KMS-11 (cell line): ENCODE measurements around the gene HLF.

Source experiments
- H2AFZ ChIP-seq: fragments of 200-600 bp; sonication (generic); 2 replicates; pipeline ENCODE4 v1.6.1; 2016; ENCODE audit warnings: antibody characterized with exemption, mixed run types, low read depth
- H3K27ac ChIP-seq: fragments of 200-600 bp; sonication (generic); 2 replicates; pipeline ENCODE4 v1.6.1; 2016; ENCODE audit warnings: mild to moderate bottlenecking, mixed run types
- H3K27me3 ChIP-seq: fragments of 200-600 bp; sonication (generic); 2 replicates; pipeline ENCODE4 v1.6.1; 2017; ENCODE audit warnings: mild to moderate bottlenecking, low read depth, mixed run types, moderate library complexity; ENCODE audit not compliant: insufficient read depth
- H3K36me3 ChIP-seq: fragments of 200-600 bp; sonication (generic); 2 replicates; pipeline ENCODE4 v1.6.1; 2017; ENCODE audit warnings: mild to moderate bottlenecking, mixed run types; ENCODE audit not compliant: insufficient read depth
- H3K4me1 ChIP-seq: fragments of 200-600 bp; sonication (generic); 2 replicates; pipeline ENCODE4 v1.6.1; 2016; ENCODE audit warnings: mild to moderate bottlenecking, low read depth, mixed run types; ENCODE audit not compliant: poor library complexity, severe bottlenecking
- H3K4me2 ChIP-seq: fragments of 200-600 bp; sonication (generic); 2 replicates; pipeline ENCODE4 v1.7.0; 2016; ENCODE audit warnings: mild to moderate bottlenecking, mixed run types
- H3K4me3 ChIP-seq: fragments of 200-600 bp; sonication (generic); IDR thresholded peaks from 2 replicates; pipeline ENCODE4 v1.6.1; 2017; ENCODE audit warnings: low read depth, low read length, mixed read lengths; ENCODE audit not compliant: insufficient read depth
- H3K79me2 ChIP-seq: fragments of 200-600 bp; sonication (generic); 2 replicates; pipeline ENCODE4 v1.6.1; 2016; ENCODE audit warnings: low read depth, mixed run types; ENCODE audit not compliant: insufficient read depth
- H3K9ac ChIP-seq: fragments of 200-600 bp; sonication (generic); 2 replicates; pipeline ENCODE4 v1.6.1; 2016; ENCODE audit warnings: mild to moderate bottlenecking, mixed run types
- H4K20me1 ChIP-seq: fragments of 200-600 bp; sonication (generic); 2 replicates; pipeline ENCODE4 v1.6.1; 2016; ENCODE audit warnings: mild to moderate bottlenecking, mixed run types; ENCODE audit not compliant: insufficient read depth
- TF ChIP-seq, protein P1 (sequence below): fragments of 200-600 bp; sonication (generic); conservative IDR thresholded peaks from 2 replicates; pipeline ENCODE4 v1.6.1; 2017; ENCODE audit warnings: low read depth, mild to moderate bottlenecking, antibody characterized with exemption, low read length, moderate library complexity, mixed read lengths

Gene HLF

GRCh38 chr17:55351226-55351625 lies 86.5 kb downstream of the HLF start:
- Histone ChIP-seq H4K20me1 (no peaks in the 10 kb centered on the region), H3K27ac (no peak overlapping the region), H3K4me1 (no peaks in the 10 kb centered on the region), H3K36me3 (no peaks in the 10 kb centered on the region), H3K4me2 (no peak overlapping the region), H3K9ac (no peak overlapping the region), H2AFZ (no peak overlapping the region), H3K27me3 (no peaks in the 10 kb centered on the region), H3K79me2 (no peaks in the 10 kb centered on the region), H3K4me3 (no peak overlapping the region)
- TF ChIP-seq, protein P1, sequence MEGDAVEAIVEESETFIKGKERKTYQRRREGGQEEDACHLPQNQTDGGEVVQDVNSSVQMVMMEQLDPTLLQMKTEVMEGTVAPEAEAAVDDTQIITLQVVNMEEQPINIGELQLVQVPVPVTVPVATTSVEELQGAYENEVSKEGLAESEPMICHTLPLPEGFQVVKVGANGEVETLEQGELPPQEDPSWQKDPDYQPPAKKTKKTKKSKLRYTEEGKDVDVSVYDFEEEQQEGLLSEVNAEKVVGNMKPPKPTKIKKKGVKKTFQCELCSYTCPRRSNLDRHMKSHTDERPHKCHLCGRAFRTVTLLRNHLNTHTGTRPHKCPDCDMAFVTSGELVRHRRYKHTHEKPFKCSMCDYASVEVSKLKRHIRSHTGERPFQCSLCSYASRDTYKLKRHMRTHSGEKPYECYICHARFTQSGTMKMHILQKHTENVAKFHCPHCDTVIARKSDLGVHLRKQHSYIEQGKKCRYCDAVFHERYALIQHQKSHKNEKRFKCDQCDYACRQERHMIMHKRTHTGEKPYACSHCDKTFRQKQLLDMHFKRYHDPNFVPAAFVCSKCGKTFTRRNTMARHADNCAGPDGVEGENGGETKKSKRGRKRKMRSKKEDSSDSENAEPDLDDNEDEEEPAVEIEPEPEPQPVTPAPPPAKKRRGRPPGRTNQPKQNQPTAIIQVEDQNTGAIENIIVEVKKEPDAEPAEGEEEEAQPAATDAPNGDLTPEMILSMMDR, result no peak

DNA sequence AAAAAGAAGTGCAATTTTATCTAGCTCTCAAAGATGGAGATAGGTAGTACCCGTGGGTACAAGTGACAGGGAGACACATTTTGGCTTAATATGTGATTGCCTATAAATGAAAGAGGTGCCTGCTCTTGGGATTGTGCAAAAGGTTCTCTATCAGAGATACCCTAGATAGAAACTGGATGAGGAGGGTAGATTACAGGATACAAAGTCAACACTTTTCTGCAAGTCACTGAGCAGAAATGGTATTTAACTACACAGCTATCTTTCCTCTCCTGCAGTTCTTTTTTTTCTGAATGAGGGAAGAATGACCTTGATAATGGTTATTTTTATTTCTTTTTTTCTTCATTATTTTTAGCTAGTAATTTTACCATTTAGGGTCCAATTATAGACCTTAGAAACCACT lies 89.2 kb downstream of the HLF start:
- H3K9ac ChIP-seq, result no peak overlapping the region
- H4K20me1 ChIP-seq, result no peaks in the 10 kb centered on the region
- H3K4me1 ChIP-seq, result no peaks in the 10 kb centered on the region
- no peak overlapping the region for H2AFZ ChIP-seq
- TF ChIP-seq, protein P1, result no peak
- no peaks in the 10 kb centered on the region for H3K36me3 ChIP-seq
- no peaks in the 10 kb centered on the region for H3K27me3 ChIP-seq
- no peak overlapping the region for H3K4me3 ChIP-seq
- H3K4me2 ChIP-seq, result no peak overlapping the region
- H3K79me2 ChIP-seq, result no peaks in the 10 kb centered on the region
- no peak overlapping the region for H3K27ac ChIP-seq

DNA sequence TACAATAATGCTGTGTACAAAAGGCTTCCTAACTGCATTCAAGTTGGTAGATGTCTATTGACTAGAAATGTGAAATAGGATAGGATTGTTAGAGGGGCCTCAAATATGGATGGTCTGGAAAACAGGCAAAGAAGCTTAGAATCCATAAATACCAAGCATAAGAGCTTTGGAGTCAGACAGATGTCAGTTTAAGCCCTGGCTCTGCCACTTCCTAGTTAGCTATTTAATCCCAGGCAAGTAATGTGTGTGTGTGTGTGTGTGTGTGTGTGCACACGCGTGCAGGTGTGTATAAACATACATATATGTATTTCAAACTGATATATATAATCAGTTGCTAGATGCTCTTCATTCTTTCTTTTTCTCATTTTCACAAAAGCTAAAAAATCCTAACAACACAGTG lies 90.2 kb downstream of the HLF start:
- no peaks in the 10 kb centered on the region for H3K4me1 ChIP-seq

GRCh38 chr17:55356434-55357328 lies 91.9 kb downstream of the HLF start:
- Histone ChIP-seq H3K9ac (no peak overlapping the region), H3K27ac (no peak overlapping the region), H4K20me1 (no peaks in the 10 kb centered on the region), H3K27me3 (no peaks in the 10 kb centered on the region), H2AFZ (no peak overlapping the region), H3K4me3 (no peak overlapping the region), H3K4me1 (no peaks in the 10 kb centered on the region), H3K79me2 (no peaks in the 10 kb centered on the region), H3K4me2 (no peak overlapping the region), H3K36me3 (no peaks in the 10 kb centered on the region)
- TF ChIP-seq, protein P1, result peak; percentile 86

More for the DNA sequence above, 90.2 kb downstream of the HLF start:
- H3K79me2 ChIP-seq, result no peaks in the 10 kb centered on the region
- no peaks in the 10 kb centered on the region for H4K20me1 ChIP-seq
- no peak overlapping the region for H3K9ac ChIP-seq
- no peak overlapping the region for H3K4me3 ChIP-seq
- no peak overlapping the region for H2AFZ ChIP-seq
- H3K27ac ChIP-seq, result no peak overlapping the region
- TF ChIP-seq, protein P1, result no peak
- no peaks in the 10 kb centered on the region for H3K36me3 ChIP-seq
- H3K4me2 ChIP-seq, result no peak overlapping the region
- H3K27me3 ChIP-seq, result no peaks in the 10 kb centered on the region
